OCI-LY1 (cell line): ENCODE data around the gene CBLL2.

Experiments
- EZH2 ChIP-seq: fragments of 200-600 bp; sonication (generic), shearing (Covaris generic); IDR thresholded peaks from 2 replicates; pipeline ENCODE4 v1.8.0; 2017; ENCODE audit warnings: borderline replicate concordance, mixed run types, mild to moderate bottlenecking, antibody characterized with exemption, low read length, moderate library complexity, mixed read lengths
- TF ChIP-seq, protein P1 (sequence below): fragments of 200-600 bp; sonication (generic), shearing (Covaris generic); IDR thresholded peaks from 2 replicates; pipeline ENCODE4 v1.5.1; 2017; ENCODE audit warnings: mild to moderate bottlenecking, antibody characterized with exemption, low read length, moderate library complexity, mixed read lengths

DNA sequence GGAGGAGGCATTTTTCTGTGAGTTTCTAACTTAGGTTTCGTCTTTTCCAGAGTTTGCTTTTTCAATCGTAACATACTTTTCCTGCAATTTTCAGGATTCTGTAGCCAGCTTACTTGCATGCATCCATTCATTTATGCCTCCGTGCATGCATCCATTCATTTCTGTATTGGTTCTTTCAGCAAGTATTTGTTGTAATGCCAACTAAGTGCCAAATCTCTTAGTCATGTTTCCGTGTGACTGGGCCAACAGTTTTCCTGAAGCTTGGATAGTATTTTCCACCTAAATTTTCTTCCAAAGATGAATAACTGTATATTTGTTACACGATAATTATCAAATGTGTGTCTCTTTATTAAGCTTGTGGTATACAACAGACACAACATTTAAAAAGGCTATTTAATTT, 41.5 kb downstream of the CBLL2 start:
- TF ChIP-seq EZH2: no peak
- TF ChIP-seq, protein P1, sequence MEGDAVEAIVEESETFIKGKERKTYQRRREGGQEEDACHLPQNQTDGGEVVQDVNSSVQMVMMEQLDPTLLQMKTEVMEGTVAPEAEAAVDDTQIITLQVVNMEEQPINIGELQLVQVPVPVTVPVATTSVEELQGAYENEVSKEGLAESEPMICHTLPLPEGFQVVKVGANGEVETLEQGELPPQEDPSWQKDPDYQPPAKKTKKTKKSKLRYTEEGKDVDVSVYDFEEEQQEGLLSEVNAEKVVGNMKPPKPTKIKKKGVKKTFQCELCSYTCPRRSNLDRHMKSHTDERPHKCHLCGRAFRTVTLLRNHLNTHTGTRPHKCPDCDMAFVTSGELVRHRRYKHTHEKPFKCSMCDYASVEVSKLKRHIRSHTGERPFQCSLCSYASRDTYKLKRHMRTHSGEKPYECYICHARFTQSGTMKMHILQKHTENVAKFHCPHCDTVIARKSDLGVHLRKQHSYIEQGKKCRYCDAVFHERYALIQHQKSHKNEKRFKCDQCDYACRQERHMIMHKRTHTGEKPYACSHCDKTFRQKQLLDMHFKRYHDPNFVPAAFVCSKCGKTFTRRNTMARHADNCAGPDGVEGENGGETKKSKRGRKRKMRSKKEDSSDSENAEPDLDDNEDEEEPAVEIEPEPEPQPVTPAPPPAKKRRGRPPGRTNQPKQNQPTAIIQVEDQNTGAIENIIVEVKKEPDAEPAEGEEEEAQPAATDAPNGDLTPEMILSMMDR: no peak
